HG02642 (cell line): ENCODE results near the gene CHST9.
"Not testable (repeated sequence)": the region's sequence is repeated elsewhere in the genome, so short reads cannot be mapped to it uniquely, and the experiment has no call there.

Experiments
- ATAC-seq: cut with Tn5 transposase; IDR thresholded peaks from one replicate; pipeline ENCODE4 v1.9.1; 2021; ENCODE audit warnings: mild to moderate bottlenecking; ENCODE audit not compliant: unreplicated experiment, poor library complexity

Gene CHST9

GRCh38 chr18:26948703-26949102 is 236.4 kb downstream of the CHST9 start:
- ATAC-seq, result no peak

DNA sequence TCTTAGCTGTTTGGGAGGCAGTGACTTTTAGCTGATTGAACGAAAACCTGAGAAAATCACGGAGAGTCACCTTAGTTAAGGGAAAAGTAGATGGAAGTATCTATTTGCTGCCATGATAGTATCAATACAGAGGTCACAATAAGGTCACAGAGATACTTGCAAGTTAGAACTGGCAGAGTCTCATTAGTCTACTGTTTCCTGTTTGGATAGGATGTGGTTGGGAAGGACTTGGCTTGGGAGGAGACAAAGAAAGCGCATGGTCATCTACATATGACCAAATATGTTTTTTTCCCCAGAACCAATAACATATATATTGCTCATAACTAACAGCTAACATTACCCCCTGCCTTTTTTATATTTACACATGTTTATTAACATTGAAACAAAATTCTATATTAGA is 241.2 kb downstream of the CHST9 start:
- ATAC-seq, result no peak

GRCh38 chr18:26941584-26941983 is 243.5 kb downstream of the CHST9 start:
- no peak for ATAC-seq

GRCh38 chr18:26940744-26941398 is 244.2 kb downstream of the CHST9 start:
- ATAC-seq, result no peak

- ATAC-seq, result no peak
Measured at GRCh38 chr18:26931659-26932058, 253.4 kb downstream of the CHST9 start.

DNA sequence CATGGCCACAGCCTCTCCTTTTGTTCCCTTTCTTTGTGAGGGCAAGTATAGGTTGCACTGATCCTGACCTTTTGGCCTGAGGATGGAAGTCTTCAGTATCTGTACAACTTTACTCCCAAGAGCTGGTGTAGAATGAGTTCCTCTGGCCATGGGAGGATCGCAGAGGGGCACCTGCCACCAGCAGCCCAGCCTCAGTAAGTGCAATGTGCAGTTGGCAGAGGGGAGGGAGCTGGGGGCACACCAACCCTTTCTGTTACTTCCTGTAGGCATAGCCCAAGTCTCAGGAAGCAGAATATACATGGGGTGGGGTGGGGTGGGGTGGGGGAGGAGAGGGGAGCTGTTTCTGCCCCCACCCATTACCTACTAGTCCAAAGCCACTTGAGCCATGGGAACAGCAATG is 254.5 kb downstream of the CHST9 start:
- ATAC-seq, result no peak

- ATAC-seq, result no peak
Measured at GRCh38 chr18:26928670-26929313, 256.3 kb downstream of the CHST9 start.

DNA sequence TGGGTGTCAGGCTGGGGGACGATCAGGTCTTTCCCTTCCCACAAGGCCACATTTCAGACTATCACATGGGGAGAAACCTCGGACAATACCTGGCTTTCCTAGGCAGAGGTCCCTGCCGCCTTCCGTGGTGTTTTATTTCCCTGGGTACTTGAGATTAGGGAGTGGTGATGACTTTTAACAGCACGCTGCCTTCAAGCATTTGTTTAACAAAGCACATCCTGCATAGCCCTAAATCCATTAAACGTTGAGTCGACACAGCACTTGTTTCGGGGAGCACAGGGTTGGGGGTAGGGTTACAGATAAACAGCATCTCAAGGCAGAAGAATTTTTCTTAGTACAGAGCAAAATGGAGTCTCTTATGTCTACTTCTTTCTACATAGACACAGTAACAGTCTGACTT is 257.3 kb downstream of the CHST9 start:
- not testable (repeated sequence) for ATAC-seq

DNA sequence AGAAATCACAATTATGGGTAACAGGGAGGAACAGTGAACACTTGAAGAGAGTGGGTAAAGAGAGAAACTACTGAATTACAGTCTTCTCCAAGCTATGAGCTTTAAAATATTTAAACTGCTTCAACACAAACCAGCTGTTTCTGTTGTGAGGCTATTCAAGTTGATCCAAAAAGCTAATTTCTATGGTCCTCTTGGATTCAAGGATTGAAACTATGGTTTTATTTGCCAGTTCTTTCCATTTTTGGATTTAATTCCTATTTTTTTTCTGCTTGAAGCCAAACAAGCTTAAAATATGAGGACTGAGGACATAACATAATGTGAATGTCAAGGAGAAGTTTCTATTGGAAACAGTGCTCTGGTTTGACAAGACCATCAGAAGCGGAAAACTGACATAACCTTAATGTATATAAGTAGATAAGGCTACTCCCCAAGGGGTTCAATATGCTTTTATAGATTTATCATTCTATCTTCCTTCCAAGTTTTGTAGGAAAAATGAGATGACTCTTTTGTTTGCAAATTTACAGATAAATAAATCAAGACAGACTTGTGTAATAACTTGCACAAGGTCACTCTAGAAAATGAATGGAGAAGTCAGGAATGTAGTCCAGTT is 258.9 kb downstream of the CHST9 start:
- ATAC-seq, result no peak

GRCh38 chr18:26925313-26925712 is 259.8 kb downstream of the CHST9 start:
- ATAC-seq, result no peak

DNA sequence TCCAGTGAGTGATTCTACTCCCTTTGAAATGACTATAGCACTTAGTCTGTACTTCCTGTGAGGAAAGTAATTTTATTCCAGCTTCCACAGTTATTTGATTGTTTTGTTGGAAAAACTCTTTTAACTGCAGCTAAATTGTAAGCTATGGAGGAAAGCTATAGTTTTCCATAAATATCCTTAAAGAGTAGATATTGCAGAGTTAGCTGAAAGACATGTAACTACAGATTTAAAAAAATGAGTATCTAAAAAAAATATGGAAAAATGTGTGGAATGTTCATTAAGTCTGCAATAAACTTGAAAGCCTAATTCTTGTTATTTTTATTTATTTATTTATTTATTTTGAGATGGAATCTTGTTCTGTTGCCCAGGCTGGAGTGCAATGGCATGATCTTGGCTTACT is 262.8 kb downstream of the CHST9 start:
- ATAC-seq, result no peak

DNA sequence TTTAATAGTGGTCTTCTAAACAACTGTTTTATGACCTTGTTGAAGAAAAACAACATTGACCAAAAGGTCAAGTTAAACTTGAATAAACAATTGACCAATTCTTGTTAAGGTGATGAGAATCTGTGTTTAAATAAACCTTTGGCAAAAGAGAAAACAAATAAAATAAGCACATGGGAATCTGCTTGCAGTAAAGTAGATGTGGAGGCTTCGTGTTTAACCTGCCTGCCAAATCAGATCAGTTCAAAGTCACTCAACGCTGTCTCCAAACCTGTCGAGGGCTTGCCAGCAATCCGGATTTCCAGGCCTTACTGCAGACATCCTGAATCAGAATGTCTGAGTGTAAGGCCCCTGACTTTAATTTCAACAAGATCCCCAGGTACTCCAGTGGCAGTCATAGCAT is 264.5 kb downstream of the CHST9 start:
- ATAC-seq, result no peak

DNA sequence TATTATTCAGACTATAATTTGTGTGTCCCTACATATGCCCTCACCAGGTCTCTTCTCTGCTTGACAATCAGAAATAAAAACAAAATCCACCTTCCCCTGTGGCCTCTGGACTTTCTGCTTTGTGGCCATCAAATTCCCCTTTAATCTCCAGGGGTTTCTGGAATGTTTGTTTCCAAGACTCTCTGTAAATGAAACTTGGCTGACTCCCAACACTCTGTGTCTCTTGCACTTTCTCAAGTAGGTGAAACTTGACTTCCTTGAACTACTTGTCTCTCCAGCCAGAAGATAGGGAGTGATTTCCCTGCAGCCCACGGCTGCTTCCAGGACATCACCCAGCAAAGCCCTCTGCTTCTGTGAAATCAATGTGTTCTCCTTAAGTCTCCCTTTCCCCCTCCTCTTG is 265.5 kb downstream of the CHST9 start:
- ATAC-seq, result no peak

GRCh38 chr18:26919201-26919600 is 265.9 kb downstream of the CHST9 start:
- ATAC-seq, result no peak

DNA sequence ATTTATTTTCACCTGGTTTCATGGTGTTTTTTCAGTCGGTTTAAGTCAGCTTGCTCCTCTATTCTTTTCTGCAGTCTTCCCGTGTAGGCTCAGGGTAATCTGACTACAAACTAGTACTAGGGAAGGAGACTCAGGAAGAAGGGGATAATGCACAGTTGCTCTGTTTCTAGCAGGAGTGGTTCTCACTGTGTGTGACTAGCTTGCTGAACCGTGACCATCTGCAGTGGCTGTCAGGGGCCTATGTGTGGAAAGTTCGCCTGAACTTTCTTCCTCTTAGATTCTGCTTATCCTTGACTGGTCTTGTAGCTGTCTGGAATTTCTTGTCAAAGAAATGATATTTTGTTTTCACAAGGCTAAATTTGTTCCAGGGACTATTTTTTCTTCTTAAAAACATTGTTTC is 273.3 kb downstream of the CHST9 start:
- no peak for ATAC-seq

DNA sequence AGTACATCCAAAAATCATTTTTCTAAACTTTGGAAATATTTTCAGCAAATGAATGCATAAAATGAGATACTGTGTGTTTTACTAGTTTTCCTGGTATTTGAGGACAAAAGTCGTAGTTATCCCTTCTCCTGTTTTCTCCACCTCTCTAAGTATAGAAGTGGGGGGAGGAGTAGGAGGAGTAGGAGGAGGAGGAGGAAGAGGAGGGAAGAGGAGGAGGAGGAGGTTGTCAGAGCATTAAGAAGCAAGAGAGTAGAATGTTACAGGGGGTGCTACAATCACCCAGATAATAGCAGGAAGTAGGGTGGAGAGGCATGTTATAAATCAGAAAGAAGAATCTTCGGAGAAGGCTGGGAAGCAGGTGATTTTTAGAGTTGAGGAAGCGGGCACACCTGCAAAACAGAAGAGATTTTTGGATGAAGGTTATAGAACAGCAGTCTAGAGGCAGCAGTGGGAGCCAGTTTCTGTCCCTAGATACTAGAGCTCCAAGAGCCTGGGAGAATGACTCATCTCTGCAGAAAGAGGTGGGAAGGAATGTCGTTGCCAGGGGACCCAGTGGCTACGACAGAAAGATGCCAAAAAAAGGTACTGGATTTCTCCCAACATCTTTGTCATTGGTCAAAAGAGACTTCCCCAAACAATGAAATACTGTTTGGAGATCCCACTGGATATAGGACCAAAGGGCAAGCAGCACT is 275.4 kb downstream of the CHST9 start:
- ATAC-seq, result no peak

DNA sequence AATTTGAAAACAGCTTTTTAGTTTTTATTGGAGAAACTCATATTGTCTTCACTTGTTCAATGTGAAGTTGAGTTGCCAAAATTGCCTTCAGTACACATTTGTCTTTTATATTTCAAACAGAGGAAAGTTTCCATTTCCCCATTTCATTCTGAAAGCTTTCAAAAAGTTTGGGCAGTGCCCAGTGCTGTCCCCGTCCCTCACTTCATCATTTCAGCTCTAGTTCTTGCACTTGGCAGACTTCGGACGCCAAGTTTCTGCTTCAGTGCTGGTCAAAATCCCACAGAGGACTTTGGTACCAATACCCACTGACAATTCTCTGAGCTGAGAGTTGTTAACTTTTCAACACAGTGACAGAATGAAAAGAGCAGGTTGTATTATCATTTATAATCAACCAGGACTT is 276.2 kb downstream of the CHST9 start:
- no peak for ATAC-seq

- no peak for ATAC-seq
Measured at GRCh38 chr18:26902291-26902690, 282.8 kb downstream of the CHST9 start.

DNA sequence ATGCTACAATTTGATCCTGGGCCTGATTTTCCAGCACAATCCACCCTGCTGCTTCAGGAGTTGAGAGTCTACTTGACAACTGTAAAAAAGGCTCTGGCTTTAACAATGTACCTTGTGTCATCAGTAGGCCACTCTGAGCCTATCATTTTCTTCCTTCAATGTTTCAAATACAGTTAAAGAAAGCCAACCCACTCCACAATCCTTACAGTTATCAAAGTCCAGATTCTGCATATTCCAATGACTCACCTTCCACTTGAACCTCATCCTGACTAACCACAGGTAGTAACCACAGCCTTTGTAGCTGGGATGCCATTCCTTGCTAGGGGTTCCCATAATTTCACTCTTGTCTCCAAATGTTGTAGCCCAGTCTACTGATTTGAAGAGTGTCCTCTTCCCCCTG is 284.1 kb downstream of the CHST9 start:
- ATAC-seq, result no peak

DNA sequence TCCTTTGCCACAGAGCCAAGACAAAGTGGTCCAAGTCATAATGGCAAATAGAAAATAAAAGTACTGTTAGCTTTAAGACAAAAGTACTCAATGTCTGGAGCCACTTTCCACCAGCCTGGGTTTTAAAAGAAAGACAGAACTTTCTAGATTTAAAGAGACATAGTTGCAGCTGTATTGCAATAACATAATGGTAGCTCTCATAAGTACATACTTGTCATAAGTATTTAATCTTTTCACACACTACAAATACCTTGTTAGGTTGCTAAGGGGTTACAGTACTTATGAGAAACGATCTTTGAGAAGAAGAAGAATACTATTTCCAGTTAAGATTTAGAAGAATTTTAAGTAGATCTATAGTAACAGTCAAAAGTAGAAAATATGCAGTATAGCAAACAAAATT is 290.7 kb downstream of the CHST9 start:
- ATAC-seq, result no peak

- ATAC-seq, result no peak
Measured at GRCh38 chr18:26893996-26894395, 291.1 kb downstream of the CHST9 start.
